Activated naive CD4-positive, alpha-beta T cell treated with anti-CD3 and anti-CD28 coated beads, Interleukin-2, amount 50 U/mL, for 72 hours (primary cell): Measurements from ENCODE around the gene PUS1. TPM values are rescaled to one million over a fixed set of nuclear protein-coding genes. Genes with fewer than 3 reads are reported as not detected.
A peak's percentile ranks its signal among the peaks of the same experiment; 100 is the strongest.

Experiments
- ATAC-seq, 2 donors: fragments of 150-1000 bp; cut with Tn5 transposase; 2 replicates each; pipeline ENCODE4 v1.10.0; 2021; ENCODE audit warnings: mild to moderate bottlenecking in 2 of 2, moderate library complexity in 2 of 2
- DNase-seq, 2 donors: peaks; one replicate each; pipeline ENCODE4 v3.0.0; 2021 to 2022; ENCODE audit warnings: low spot score in 2 of 2
- H3K27ac Mint-ChIP-seq, 2 donors: one replicate each; pipeline ENCODE4 v1.8.0; 2022; ENCODE audit warnings: mild to moderate bottlenecking in 2 of 2, mixed read lengths in 2 of 2
- H3K36me3 Mint-ChIP-seq, 2 donors: one replicate each; pipeline ENCODE4 v1.8.0; 2022; ENCODE audit warnings: mixed read lengths in 2 of 2
- H3K9me3 Mint-ChIP-seq, 2 donors: one replicate each; pipeline ENCODE4 v1.8.0; 2022; ENCODE audit warnings: mixed read lengths in 2 of 2
- total RNA-seq, 2 donors: library from RNA; stranded (reverse); gene quantifications; one replicate each; pipeline ENCODE4 v1.2.3, GENCODE V29; 2022

PUS1 gene
- total RNA-seq, 2 donors from 2014 or later: 16.6 to 49.9 TPM

DNA sequence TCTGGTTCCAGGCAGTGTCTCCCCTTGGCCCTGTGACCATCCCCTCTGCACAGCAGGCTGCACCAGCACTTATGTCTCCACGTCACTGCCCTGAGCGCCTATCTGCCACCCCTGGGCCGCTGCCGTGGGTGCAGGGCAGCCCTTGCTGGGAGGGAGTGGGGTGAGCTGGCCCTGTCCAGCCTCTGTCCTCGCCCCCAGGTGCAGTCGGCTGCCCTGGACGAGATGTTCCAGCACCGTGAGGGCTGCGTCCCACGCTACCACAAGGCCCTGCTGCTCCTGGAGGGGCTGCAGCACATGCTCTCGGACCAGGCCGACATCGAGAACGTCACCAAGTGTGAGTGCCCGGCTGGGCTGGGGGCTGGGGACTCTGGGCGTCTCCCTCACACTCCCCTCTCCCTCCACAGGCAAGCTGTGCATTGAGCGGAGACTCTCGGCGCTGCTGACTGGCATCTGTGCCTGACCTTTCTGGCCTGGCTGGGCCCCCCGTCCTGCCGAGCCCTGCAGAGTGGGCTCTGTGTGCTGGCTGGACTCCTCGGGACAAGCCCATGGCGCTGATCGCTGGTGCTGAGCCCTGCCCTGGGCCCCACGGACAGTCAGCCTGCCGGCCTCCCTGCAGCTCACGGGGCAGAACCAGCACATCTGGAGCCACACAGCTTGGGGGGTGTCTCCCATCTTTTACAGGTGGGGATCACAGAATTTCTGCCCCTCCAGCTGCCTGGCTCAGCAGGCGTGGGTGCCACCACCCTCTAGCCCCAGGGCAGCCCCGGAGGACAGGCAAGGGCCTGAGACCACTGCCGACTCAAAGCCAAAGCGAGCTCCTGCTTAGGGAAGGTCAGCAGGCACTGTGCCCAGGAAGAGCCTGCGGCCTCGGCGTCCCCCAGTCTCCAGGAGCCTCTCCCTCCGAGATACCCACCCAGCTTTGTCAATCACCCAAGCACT lies 7.9 kb upstream of the PUS1 start:
- H3K9me3 Mint-ChIP-seq: no peaks in the 10 kb centered on the region
- DNase-seq: no peak
- ATAC-seq: no peak
- no peak overlapping the region for H3K27ac Mint-ChIP-seq
- H3K36me3 Mint-ChIP-seq: no peaks in the 10 kb centered on the region

DNA sequence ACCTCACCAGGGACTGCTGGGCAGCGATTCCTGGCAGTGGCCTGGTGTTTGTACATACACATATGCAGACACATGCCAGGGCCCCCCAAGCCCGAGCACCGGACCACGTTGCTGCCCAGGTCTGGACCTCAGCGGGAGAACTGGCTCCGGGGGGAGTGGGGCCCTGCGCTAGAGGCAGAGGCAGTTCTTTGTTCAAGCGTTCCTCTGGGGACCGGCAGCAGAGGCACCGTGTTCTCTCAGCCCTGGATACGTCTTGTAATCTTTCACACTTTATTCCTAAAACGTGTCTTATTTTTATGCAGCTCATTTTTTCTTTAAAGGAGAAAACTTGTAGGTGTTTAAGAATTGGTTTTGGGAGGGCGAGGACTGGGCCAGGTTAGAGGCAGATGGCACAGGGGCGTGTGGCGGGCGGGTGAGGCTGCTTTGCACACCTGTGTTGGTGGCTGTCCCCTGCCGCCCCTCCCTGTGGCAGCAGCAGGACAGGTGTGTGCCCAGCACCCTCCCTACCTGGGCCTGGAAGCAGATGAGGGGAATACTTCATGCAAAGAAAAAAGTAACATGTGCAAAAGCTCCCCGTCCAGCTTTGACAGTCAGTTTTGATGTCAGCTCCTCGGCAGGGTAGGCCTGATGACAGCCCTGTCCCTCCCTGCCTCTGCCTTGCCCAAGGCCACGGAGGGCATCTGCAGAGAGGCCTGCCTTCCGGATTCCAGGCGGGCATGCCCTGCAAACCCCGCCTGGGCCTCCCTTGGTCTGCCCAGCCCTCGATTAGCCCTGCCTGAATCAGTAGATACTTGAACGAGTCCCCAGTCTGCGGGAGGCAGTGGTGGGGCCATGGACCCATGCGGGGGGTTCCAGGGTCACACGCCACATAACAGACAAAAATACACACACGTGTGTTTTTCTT lies 7.0 kb upstream of the PUS1 start:
- Mint-ChIP-seq H3K9me3 (no peaks in the 10 kb centered on the region), H3K36me3 (no peaks in the 10 kb centered on the region), H3K27ac (peak overlapping the region in 1 of 2 donors; percentile 22)
- ATAC-seq (no peak), DNase-seq (no peak)

DNA sequence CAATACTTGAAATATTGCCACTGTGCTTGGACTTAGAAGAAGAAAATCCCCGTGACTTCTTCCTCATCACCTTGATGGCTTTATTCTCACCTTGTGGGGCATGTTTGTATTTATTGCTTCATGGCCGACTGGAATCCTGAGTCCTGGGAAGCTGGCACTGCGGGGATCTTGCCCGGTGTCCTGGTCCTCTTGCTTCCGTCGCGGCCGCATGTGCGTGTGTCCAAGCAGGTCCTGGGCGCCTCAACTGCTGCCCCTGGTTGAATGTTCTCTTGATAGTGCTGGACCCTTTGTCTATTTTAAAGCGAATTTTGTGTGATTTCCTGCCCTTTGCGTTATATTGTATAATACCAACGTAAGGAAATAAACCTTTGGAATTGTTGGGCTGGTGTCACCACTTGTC lies 6.3 kb upstream of the PUS1 start:
- no peak overlapping the region for H3K27ac Mint-ChIP-seq
- no peaks in the 10 kb centered on the region for H3K36me3 Mint-ChIP-seq
- ATAC-seq (no peak), DNase-seq (no peak)
- no peaks in the 10 kb centered on the region for H3K9me3 Mint-ChIP-seq

DNA sequence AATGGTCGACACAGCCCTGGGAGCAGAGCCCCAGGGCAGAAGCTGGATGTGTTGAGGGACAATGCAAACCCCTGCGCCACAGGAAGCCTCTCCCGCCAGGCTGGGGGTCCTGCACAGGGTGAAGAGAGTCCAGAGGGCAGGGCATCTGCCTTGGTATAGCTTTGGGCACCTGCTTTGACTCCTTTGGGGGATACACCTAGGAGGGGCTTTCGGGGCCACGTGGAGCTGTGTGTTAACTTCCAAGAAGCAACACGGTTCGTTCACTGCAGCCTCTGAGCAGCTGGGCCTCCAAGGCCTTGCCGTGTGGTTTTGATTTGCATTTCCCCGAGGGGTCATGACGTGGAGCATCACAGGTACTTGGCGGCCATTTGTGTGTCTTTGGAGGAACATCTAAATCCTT lies 5.8 kb upstream of the PUS1 start:
- DNase-seq (no peak), ATAC-seq (no peak)
- no peaks in the 10 kb centered on the region for H3K36me3 Mint-ChIP-seq
- H3K9me3 Mint-ChIP-seq: no peaks in the 10 kb centered on the region
- no peak overlapping the region for H3K27ac Mint-ChIP-seq

DNA sequence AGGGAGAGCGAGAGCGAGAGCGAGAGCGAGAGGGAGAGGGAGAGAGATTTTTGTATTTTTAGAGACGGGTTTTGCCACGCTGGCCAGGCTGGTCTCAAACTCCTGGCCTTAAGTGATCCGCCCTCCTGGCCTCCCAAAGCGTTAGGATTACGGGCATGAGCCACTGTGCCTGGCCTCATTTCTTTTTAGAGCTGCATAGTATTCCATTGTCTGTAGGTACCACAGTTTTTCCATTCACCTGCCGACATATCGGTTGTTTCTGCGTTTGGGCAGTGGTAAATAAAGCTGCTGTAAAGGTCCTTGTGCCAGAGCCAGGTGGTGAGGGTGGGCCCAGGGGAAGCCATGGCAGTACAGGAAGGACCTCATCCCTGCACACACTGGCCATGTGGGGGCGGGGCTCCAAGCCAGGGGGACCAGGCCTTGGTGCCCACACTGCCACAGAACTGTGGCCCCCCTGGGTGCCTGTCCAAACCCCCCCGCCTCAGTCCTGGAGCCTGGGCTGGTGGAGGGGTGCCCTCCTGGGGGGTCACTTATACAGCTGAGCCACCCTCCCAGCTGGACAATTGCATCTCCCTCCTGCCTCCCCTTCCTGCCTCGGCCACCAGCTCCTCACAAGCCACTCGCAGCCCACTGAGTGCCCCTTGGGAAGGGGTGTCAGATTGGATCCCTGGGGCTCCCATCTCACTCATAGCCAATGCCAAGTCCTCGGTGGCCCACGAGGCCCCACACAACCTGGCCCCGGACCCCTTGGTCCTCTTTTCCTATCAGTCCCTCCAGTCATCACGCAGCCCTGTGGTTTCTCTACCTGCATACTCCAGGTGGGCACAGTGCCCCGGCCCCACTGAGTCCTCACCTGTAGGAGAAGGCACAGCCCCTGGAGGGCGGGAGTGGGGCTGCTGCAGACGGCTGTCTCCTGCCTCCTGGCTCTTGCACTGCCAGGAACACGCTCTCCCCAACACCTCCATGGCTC lies 1.7 kb upstream of the PUS1 start:
- DNase-seq (no peak), ATAC-seq (no peak)
- H3K9me3 Mint-ChIP-seq: no peaks in the 10 kb centered on the region
- peaks cover 10 to 18% of the 10 kb centered on the region in 2 donors for H3K36me3 Mint-ChIP-seq
- peak overlapping the region; percentile 45 to 91 for H3K27ac Mint-ChIP-seq

DNA sequence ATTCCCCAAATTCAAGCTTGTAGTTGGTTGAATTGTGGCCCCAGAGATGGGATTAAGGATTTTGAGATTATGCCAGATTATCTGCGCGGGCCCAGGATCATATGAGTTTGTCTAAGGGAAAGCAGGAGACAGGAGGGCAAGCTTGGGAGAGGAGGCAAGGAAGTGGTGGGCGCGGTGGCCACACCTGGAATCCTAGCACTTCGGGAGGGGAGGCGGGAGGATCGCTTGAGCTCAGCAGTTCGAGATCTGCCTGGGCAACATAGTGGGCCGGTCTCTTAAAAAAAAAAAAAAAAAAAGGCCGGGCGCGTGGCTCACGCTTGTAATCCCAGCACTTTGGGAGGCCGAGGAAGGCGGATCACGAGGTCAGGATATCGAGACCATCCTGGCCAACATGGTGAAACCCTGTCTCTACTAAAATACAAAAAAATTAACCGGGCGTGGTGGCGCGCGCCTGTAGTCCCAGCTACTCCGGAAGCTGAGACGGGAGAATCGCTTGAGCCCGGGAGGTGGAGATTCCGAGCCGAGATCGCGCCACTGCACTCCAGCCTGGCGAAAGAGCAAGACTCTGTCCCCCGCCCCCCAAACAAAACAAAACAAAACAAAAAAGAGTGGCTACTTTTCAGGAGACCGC lies 881 bp upstream of the PUS1 start:
- ATAC-seq (peak; percentile 11 to 22), DNase-seq (no peak)
- Mint-ChIP-seq H3K36me3 (peaks cover 15 to 24% of the 10 kb centered on the region in 2 donors), H3K9me3 (no peaks in the 10 kb centered on the region), H3K27ac (peak overlapping the region; percentile 91 to 95)

DNA sequence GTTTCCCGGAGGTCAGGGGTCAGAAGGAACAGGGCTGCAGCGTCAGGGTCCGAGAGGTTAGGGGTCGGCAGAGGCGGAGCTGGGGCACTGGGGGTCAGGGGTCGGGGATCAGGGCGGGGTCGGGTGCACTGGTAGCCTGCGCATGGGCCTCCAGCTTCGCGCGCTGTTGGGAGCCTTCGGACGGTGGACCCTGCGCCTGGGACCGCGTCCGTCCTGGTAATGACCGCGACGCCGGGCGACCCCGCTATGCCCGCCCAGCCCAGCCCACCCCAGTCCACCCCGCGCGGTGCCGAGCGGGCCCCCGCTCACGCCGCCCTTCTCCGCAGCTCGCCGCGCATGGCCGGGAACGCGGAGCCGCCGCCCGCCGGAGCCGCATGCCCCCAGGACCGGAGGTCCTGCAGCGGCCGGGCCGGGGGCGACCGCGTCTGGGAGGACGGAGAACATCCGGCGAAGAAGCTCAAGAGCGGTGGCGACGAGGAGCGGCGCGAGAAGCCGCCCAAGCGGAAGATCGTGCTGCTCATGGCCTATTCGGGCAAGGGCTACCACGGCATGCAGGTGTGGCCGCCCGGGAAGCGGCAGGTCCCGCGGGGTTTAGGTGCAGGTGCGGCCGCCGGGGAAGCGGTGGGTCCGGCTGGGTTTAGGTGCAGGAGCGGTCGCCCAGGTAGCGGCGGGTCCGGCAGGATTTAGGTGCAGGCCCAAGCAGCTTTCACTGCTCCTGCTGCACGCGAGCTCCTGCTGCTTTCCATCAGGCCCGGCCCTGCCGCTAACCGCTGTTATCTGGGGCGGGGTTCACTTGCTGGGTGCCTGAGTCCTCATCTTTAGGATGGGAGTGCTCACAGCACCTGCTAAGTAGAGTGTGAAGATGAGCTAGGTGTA lies 743 bp downstream of the PUS1 start:
- peak overlapping the region; percentile 91 to 99 for H3K27ac Mint-ChIP-seq
- ATAC-seq (peak; percentile 12 to 16), DNase-seq (peak in 1 of 2 donors; percentile 36)
- H3K36me3 Mint-ChIP-seq: peaks cover 19 to 31% of the 10 kb centered on the region in 2 donors
- H3K9me3 Mint-ChIP-seq: no peaks in the 10 kb centered on the region

DNA sequence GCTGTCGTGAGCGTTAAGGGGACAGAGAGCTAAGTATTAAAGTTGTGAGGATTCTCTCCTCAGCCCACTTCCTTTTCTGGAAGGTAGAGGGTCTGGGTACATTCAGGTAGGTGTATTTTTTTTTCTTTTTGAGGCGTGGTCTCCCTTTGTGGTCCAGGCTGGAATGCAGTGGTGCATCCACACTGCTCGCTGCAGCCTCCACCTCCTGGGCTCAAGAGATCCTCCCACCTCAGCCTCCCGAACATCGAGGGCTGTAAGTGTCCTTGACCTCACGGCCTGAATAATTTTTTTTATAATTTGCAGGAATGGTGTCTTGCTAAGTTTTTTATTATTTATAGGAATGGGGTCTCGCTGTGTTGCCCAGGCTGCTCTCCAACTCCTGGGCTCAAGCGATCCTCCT lies 1.4 kb downstream of the PUS1 start:
- no peak for DNase-seq
- Mint-ChIP-seq H3K27ac (peak overlapping the region; percentile 81 to 85), H3K9me3 (no peaks in the 10 kb centered on the region), H3K36me3 (peaks cover 19 to 31% of the 10 kb centered on the region in 2 donors)
- no peak for ATAC-seq

DNA sequence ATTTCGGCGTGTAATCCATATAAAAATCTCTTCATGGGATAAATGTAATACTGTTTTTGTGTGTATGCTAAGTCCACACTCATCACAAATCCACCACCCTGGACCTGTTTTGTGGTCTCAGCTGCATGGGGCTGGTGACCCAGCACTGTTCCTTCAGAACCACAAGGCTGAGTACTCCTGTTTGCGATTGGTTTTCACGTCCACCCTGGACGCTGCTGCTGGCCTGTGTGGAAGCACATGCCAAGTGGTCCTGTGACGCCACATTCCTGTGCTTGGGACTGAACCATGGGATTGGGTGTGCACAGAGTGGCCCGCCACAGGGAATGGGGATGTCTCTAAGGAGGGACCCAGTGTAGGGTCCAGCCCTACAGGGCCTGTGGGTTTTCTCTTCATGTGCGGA lies 4.3 kb downstream of the PUS1 start:
- no peak overlapping the region for H3K27ac Mint-ChIP-seq

DNA sequence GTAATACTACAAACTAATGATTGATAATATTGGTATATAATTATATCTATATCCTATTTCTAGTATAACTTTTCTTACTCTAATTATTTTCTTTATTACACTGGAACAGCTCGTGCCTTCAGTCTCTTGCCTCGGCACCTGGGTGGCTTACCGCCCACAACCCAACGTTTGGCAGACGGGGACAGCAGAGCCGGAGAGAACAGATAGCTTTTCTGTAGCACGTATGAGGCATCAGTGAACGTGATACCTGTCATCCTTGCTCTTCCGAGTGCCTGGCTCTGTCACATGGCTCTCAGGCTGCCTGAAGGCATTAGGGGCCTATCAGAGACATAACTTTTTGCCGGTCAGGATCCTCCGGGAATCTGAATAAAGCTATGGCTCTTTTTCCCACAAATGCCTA lies 5.5 kb downstream of the PUS1 start:
- no peaks in the 10 kb centered on the region for H3K9me3 Mint-ChIP-seq
- no peak for DNase-seq
- no peak for ATAC-seq
- H3K36me3 Mint-ChIP-seq: peaks cover 25 to 26% of the 10 kb centered on the region in 2 donors
- H3K27ac Mint-ChIP-seq: no peak overlapping the region

More for the DNA sequence above, 4.3 kb downstream of the PUS1 start:
- ATAC-seq (no peak), DNase-seq (no peak)
- Mint-ChIP-seq H3K9me3 (no peaks in the 10 kb centered on the region), H3K36me3 (peaks cover 25 to 31% of the 10 kb centered on the region in 2 donors)

DNA sequence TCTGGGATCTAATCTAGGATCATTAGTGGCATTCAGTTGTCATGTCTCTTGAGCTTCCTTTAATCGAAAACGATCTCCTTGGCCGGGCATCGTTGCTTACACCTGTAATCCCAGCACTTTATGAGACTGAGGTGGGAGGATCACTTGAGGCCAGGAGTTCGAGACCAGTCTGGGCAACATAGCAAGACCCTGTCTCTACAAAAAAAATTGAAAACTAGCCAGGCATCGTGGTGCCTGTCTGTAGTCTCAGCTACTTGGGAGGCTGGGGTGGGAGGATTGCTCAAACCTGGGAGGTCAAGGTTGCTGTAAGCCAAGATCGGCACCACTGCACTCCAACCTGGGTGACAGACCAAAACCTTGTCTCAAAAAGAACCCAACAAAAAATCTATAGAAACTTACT lies 9.0 kb downstream of the PUS1 start:
- H3K27ac Mint-ChIP-seq: peak overlapping the region in 1 of 2 donors; percentile 15

DNA sequence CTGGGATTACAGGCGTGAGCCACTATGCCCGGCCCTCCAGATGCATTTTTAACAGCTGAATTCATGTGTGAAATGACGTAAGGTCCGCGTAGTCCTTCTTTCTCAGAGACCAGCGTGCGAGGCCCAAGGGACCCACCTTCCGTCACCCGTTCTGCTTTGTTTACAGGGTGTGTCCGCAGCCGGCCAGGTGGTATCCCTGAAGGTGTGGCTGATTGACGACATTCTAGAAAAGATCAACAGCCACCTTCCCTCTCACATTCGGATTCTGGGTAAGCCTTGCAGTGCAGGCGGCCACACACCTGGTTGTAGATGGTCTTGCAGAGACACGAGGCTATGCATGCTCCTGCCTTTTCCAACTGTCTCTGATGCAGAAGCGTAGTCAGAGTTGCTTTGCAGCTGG lies 9.9 kb downstream of the PUS1 start:
- ATAC-seq: no peak
- no peak for DNase-seq
- peaks cover 6% of the 10 kb centered on the region in 2 donors for H3K36me3 Mint-ChIP-seq
- H3K27ac Mint-ChIP-seq: no peak overlapping the region
- H3K9me3 Mint-ChIP-seq: no peaks in the 10 kb centered on the region

More for the DNA sequence above, 9.0 kb downstream of the PUS1 start:
- DNase-seq (no peak), ATAC-seq (no peak)
- H3K9me3 Mint-ChIP-seq: no peaks in the 10 kb centered on the region
- H3K36me3 Mint-ChIP-seq: peaks cover 10 to 14% of the 10 kb centered on the region in 2 donors

DNA sequence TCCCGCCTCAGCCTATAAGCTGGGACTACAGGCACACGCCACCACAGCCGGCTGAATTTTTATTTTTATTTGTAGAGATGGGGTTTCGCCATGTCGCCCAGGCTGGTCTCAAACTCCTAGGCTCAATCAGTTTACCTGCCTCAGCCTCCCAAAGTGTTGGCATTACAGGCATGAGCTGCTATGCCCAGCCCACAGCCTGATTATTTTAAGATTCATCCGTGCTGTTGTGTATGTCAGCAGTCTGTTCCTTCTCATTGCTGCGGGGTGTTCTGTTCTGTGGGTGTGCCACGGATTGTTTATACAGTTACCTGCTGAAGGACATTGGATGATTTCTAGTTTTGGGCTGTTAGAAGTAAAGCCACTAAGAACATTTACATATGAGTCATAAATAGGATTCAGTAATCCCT lies 11.1 kb downstream of the PUS1 start:
- H3K36me3 Mint-ChIP-seq: peaks cover 6% of the 10 kb centered on the region in 2 donors
- H3K27ac Mint-ChIP-seq: no peak overlapping the region
- no peaks in the 10 kb centered on the region for H3K9me3 Mint-ChIP-seq
- no peak for DNase-seq
- ATAC-seq: no peak

DNA sequence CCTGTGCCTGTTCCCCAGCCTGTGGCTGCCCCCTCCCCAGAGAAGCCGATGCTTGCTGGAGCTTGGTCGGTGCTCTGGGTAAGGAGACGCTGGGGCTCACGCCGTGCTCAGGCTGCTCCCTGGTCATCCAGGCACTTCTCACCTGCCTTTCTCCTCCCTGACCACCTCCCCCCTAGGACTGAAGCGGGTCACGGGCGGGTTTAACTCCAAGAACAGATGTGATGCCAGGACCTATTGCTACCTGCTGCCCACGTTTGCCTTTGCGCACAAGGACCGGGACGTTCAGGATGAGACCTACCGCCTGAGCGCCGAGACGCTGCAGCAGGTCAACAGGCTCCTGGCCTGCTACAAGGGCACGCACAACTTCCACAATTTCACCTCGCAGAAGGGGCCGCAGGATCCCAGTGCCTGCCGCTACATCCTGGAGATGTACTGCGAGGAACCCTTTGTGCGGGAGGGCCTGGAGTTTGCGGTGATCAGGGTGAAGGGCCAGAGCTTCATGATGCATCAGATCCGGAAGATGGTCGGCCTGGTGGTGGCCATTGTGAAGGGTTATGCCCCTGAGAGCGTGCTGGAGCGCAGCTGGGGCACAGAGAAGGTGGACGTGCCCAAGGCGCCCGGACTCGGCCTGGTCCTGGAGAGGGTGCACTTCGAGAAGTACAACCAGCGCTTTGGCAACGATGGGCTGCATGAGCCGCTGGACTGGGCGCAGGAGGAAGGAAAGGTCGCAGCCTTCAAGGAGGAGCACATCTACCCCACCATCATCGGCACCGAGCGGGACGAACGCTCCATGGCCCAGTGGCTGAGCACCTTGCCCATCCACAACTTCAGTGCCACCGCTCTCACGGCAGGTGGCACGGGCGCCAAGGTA lies 12.3 kb downstream of the PUS1 start:
- Mint-ChIP-seq H3K27ac (peak overlapping the region in 1 of 2 donors; percentile 9), H3K9me3 (no peaks in the 10 kb centered on the region), H3K36me3 (peaks cover 6% of the 10 kb centered on the region in 2 donors)
- ATAC-seq (no peak), DNase-seq (no peak)
